ENCODE measurements around the gene HECW1.

GRCh38 chr7:43600056-43600455 is 487.6 kb downstream of the HECW1 start:
- TF ChIP-seq EP300 (IDR thresholded peaks at IDR 0.05; ENCODE audit: borderline replicate concordance in 1 of 2, low read depth in 2 of 2, low read length in 2 of 2) (no peak), EZH2 (IDR thresholded peaks at IDR 0.05; ENCODE audit: low read depth, low read length, severe bottlenecking) (no peak), ZNF274 (IDR thresholded peaks at IDR 0.05; ENCODE audit: borderline replicate concordance, extremely low read depth, low read length) (no peak), GTF2F1 (IDR thresholded peaks at IDR 0.05; ENCODE audit: borderline replicate concordance, low read depth, low read length) (no peak), TCF12 (IDR thresholded peaks at IDR 0.05; ENCODE audit: low read depth, low read length) (no peak), SAP30 (IDR thresholded peaks at IDR 0.05; ENCODE audit: insufficient read depth, insufficient replicate concordance, low read length) (no peak)

Measured in H1 (cell line).